Measurements from ENCODE around the gene DENND2C. TPM values are rescaled to one million over a fixed set of nuclear protein-coding genes. Genes with fewer than 3 reads are reported as not detected.

DENND2C gene
- total and polyA plus RNA-seq, 7 donors = 0.23 to 4.7 (median 1.9) TPM

DNA sequence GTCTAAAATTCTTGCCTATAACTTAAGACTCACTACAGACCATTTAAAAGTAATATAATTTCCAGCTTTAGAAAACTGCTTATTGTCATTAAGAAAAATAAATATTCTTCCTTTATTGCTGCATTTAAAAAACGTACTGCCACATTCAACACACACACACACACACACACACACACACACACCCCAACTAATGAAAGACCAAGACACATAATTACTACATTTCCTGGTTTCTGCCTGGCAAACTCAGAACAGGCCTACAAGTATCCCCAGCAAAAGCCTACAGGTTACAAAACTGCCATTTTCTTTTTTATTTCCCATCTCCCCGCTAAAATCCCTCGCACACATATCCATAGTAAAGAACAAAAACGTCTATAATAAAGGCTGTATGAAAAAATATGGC is 1.5 kb downstream of the DENND2C start:
- Histone ChIP-seq H3K27ac (no peak overlapping the region), H3K36me3 (no peaks in the 10 kb centered on the region), H3K27me3 (no peaks in the 10 kb centered on the region), H3K4me1 (peaks cover 0 to 16% (median 7%) of the 10 kb centered on the region in 4 donors), H3K9me3 (no peaks in the 10 kb centered on the region), H3K4me3 (no peak overlapping the region)
- no peak for DNase-seq
- intact Hi-C loops (cut with DNase I) = no loop called here
- 75 to 88% methylated on average over 4 of the region's 4 CpGs for WGBS, 2 donors
- TF ChIP-seq EP300 (IDR thresholded peaks at IDR 0.05) = no peak
- TF ChIP-seq, protein P1, sequence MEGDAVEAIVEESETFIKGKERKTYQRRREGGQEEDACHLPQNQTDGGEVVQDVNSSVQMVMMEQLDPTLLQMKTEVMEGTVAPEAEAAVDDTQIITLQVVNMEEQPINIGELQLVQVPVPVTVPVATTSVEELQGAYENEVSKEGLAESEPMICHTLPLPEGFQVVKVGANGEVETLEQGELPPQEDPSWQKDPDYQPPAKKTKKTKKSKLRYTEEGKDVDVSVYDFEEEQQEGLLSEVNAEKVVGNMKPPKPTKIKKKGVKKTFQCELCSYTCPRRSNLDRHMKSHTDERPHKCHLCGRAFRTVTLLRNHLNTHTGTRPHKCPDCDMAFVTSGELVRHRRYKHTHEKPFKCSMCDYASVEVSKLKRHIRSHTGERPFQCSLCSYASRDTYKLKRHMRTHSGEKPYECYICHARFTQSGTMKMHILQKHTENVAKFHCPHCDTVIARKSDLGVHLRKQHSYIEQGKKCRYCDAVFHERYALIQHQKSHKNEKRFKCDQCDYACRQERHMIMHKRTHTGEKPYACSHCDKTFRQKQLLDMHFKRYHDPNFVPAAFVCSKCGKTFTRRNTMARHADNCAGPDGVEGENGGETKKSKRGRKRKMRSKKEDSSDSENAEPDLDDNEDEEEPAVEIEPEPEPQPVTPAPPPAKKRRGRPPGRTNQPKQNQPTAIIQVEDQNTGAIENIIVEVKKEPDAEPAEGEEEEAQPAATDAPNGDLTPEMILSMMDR (IDR thresholded peaks at IDR 0.05) = no peak
- no peak for TF ChIP-seq POLR2AphosphoS5 (IDR thresholded peaks at IDR 0.05)
- TF ChIP-seq POLR2A (IDR thresholded peaks at IDR 0.05) = no peak

DNA sequence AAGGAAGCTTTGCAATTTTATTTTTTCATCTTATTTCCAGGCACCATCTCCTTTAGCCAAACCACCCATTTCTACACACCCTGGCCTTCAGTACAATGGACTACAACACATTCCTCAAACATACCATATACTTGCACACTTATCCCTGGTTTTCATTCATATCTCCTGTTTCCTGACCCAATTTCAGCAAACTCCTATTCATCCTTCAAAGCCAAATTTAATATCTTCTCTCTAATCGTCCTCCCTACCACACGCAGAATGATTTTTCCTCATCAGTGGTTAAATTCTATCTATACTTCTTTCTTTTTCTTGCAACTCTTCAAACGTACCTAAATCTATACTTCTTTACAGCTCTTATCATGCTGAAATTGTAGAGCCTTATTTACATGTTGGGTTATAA is 2.9 kb downstream of the DENND2C start:
- no peaks in the 10 kb centered on the region for H3K27me3 ChIP-seq

DNA sequence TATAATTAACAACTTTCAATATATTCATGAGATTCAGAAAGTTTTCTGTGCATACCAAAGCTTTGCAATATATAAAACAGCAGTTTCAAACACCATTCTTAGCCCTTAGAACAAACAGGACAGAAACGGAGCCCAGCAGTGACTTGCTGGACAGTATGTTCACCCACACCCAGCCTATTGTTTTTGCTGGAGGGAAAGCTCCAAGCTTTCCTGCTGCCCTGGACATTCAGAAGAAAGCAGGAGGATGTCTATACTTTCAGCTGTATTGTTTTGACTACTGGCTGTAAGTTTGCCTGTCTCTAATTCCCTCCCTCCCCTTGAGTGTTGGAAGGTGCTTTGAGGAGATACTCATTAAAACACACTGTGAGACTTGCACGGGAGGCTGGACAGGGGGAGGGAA is 9.6 kb downstream of the DENND2C start:
- no peaks in the 10 kb centered on the region for H3K9me3 ChIP-seq
- TF ChIP-seq POLR2A (IDR thresholded peaks at IDR 0.05) = no peak
- TF ChIP-seq, protein P1 (IDR thresholded peaks at IDR 0.05) = no peak
- TF ChIP-seq POLR2AphosphoS5 (IDR thresholded peaks at IDR 0.05) = no peak
- no peak for TF ChIP-seq EP300 (IDR thresholded peaks at IDR 0.05)
- intact Hi-C loops (cut with DNase I) = no loop called here
- DNase-seq = no peak
- no peaks in the 10 kb centered on the region for H3K36me3 ChIP-seq
- no peak overlapping the region for H3K4me3 ChIP-seq
- H3K27ac ChIP-seq = no peak overlapping the region
- no peaks in the 10 kb centered on the region for H3K4me1 ChIP-seq
- WGBS, 2 donors = 37 to 49% methylated on average over 2 of the region's 2 CpGs
- H3K27me3 ChIP-seq = no peaks in the 10 kb centered on the region

More for the DNA sequence above, 2.9 kb downstream of the DENND2C start:
- Histone ChIP-seq H3K9me3 (no peaks in the 10 kb centered on the region), H3K36me3 (no peaks in the 10 kb centered on the region), H3K27ac (no peak overlapping the region), H3K4me3 (no peak overlapping the region), H3K4me1 (peaks cover 0 to 16% (median 7%) of the 10 kb centered on the region in 4 donors)
- TF ChIP-seq POLR2A (IDR thresholded peaks at IDR 0.05) = no peak
- TF ChIP-seq POLR2AphosphoS5 (IDR thresholded peaks at IDR 0.05) = no peak
- TF ChIP-seq, protein P1 (IDR thresholded peaks at IDR 0.05) = no peak
- no peak for TF ChIP-seq EP300 (IDR thresholded peaks at IDR 0.05)
- WGBS, 2 donors = 91% methylated on average over 3 of the region's 3 CpGs
- intact Hi-C loops (cut with DNase I) = no loop called here
- no peak for DNase-seq

GRCh38 chr1:114651893-114652292 is 18.0 kb downstream of the DENND2C start:
- no peak overlapping the region for H3K4me3 ChIP-seq
- WGBS, 2 donors = 64 to 83% methylated on average over 2 of the region's 2 CpGs
- no peak for DNase-seq
- TF ChIP-seq POLR2AphosphoS5 (IDR thresholded peaks at IDR 0.05) = no peak
- no peak for TF ChIP-seq POLR2A (IDR thresholded peaks at IDR 0.05)
- TF ChIP-seq, protein P1 (IDR thresholded peaks at IDR 0.05) = no peak
- no peak for TF ChIP-seq EP300 (IDR thresholded peaks at IDR 0.05)
- intact Hi-C loops (cut with DNase I) = no loop called here
- no peaks in the 10 kb centered on the region for H3K4me1 ChIP-seq
- H3K9me3 ChIP-seq = no peaks in the 10 kb centered on the region
- no peaks in the 10 kb centered on the region for H3K36me3 ChIP-seq
- no peak overlapping the region for H3K27ac ChIP-seq
- no peaks in the 10 kb centered on the region for H3K27me3 ChIP-seq

- H3K36me3 ChIP-seq = no peaks in the 10 kb centered on the region
- no peaks in the 10 kb centered on the region for H3K4me1 ChIP-seq
- intact Hi-C loops (cut with DNase I) = no loop called here
- no peaks in the 10 kb centered on the region for H3K27me3 ChIP-seq
- H3K4me3 ChIP-seq = no peak overlapping the region
- no peaks in the 10 kb centered on the region for H3K9me3 ChIP-seq
- H3K27ac ChIP-seq = no peak overlapping the region
- TF ChIP-seq POLR2AphosphoS5 (IDR thresholded peaks at IDR 0.05) = no peak
- WGBS, 2 donors = 98% methylated on average over 1 of the region's 1 CpG
- no peak for DNase-seq
Measured at GRCh38 chr1:114648503-114648902, 21.3 kb downstream of the DENND2C start.

Measured in sigmoid colon (tissue), 7 donors.